Measurements from ENCODE around the gene TGDS.

- no peak for TF ChIP-seq CTCF (conservative IDR thresholded peaks at IDR 0.05; ENCODE audit: low read length)
- no peak for TF ChIP-seq EZH2phosphoT487 (IDR thresholded peaks at IDR 0.05; ENCODE audit: borderline replicate concordance, low read depth, low read length)
These were observed at the start of gene TGDS for GRCh38 chr13:94595950-94596574.

Data from OCI-LY7 (cell line).